HCEC 1CT (cell line): Measurements from ENCODE around the gene KRTAP5-1.
"Not testable (repeated sequence)": the region's sequence is repeated elsewhere in the genome, so short reads cannot be mapped to it uniquely, and the experiment has no call there.

Experiments used
- DNase-seq: peaks from one replicate; pipeline ENCODE4 v3.0.0-alpha.2; 2017

The KRTAP5-1 gene

GRCh38 chr11:1584661-1585370 is at the start of gene KRTAP5-1:
Gene KRTAP5-1 (minus strand): TSS chr11:1585283. CDS start chr11:1585249, 34 bp downstream.
- not testable (repeated sequence) for DNase-seq

DNA sequence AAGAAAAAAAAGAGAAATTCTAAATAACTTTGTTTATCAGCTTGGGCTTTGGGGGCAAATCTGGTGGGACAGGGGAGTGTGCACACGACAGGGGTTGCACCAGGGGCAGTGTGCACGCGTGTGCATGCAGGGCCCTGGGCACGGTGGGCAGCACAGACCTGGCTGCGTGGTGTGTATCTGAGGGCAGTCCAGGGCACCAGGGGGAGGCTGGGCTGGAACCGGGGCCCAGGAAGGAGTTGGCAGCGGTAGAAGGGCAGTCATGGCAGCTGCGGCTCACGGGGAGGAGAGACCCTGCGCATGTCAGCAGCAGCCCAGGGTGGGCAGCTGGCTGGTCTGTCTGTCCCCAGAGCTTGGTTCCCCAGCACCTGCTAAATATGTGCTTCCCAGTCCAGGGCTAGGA is 48.8 kb upstream of the KRTAP5-1 start:
- DNase-seq: no peak

DNA sequence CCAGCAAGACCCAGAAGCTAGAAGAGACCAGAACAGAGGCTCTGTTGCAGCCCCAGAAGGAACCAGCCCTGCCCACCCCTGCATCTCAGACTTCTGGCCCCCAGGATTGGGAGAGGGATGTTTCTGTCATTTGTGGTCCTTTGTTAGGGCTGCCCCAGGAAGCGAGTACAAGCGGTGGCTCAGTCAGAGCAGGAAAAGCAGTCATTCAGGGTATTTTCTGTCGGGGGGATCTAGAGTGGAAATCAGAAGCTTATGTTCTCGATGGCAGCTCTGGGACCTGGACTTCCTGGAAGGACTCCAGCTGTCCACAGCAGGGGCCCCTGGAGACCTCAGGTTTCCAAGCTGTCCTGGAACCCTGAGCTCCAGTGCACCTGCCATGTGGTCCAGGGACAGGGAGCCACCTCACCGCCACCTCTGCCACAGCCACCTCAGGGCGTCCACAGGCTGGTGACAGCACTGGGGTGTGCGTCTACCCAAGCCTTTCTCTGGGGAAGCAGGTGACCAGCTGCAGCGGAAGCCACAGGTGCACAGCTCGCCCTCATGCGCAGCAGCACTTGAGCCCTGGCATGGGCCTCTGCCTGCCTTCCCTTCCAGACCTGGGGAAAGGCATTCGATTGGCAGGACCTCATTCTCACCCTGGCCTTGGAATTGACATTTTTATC is 47.1 kb upstream of the KRTAP5-1 start:
- DNase-seq: no peak

DNA sequence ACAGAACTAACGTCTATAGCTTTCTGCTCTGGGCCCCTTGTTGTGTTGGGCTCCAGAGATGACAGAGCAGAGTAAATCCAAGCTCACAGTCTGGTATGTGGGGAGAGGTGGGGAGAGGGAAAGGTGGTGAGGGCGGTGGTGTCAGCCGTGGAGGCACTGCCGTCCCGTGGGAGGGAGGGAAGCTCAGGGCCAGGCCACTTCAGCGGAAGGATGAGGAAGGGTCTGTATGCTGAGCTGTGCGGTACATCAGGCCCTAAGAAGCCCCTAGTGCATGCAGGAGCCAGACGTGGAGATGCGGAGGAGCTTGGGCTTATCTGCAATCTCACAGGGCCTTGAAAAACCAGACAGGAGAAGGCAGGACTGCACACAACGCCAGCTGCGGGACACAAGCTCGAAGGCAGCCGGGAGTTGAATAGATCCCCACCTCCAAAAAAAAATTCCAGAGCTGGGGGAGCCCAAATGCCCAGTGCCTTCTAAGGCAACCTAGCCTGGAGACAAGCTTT is 46.0 kb upstream of the KRTAP5-1 start:
- DNase-seq: no peak

DNA sequence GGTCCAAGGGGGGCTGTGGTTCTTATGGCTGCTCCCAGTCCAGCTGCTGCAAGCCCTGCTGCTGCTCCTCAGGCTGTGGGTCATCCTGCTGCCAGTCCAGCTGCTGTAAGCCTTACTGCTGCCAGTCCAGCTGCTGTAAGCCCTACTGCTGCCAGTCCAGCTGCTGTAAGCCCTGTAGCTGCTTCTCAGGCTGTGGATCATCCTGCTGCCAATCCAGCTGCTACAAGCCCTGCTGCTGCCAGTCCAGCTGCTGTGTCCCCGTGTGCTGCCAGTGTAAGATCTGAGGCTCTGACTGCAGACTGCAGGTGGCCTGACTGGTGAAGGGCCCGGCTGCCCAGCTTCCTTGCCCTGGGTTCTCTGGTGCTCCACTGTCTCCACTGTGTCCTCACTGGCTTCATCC is 45.2 kb upstream of the KRTAP5-1 start:
- no peak for DNase-seq

DNA sequence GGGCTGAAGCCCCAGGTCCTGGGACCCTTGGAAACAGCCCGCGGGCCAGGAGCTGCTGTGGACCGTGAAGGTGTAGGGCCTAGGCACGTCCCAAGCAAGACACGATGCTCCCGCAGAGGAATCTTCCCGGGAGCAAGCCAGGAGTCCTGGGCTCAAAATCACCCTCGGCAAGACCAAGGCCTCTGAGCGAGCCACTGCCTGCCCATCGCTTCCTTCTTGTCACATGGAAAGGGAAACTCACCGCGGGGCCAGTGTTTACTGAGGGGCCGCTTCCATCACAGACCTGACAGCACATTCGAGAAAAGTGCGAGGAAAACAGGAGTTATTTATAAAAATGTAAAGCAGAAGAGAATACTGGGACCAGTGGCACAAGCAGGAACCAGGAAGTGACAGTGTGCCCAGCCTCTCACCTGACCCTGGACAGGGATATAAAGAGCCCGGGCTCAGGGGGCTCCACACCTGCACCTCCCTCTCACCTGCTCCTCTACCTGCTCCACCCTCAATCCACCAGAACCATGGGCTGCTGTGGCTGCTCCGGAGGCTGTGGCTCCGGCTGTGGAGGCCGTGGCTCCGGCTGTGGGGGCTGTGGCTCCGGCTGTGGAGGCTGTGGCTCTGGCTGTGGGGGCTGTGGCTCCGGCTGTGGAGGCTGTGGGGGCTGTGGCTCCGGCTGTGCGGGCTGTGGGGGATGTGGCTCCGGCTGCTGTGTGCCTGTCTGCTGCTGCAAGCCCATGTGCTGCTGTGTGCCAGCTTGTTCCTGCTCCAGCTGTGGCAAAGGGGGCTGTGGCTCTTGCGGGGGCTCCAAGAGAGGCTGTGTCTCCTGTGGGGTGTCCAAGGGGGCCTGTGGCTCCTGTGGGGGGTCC is 44.5 kb upstream of the KRTAP5-1 start, which contains the start of gene KRTAP5-5:
Gene KRTAP5-5 (plus strand): TSS at position 450 of the 860 bp plus-strand sequence. CDS start 66 bp downstream, at position 516.
- no peak for DNase-seq

- no peak for DNase-seq
Measured at GRCh38 chr11:1628506-1629325, 43.6 kb upstream of the KRTAP5-1 start.

GRCh38 chr11:1625541-1625940 is 40.5 kb upstream of the KRTAP5-1 start:
- DNase-seq: no peak

DNA sequence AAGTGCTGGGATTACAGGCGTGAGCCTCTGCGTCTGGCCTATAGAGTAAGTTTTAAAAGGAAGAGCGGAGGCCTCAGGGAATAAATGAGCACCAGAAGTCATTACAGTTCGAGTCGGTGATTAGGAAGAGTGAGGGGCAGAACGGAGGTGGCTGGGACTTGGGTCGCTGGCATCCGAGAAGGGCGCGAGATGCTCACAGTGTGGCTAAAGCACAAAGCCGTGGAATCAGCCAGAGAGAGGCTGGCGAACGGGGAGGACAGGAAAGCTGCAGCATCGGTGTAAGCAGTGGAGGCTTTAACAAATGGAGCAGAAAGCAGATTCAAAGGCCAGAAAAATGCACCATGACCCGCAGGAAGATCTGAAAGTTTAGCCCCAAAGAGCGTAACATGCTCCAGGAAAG is 39.5 kb upstream of the KRTAP5-1 start:
- no peak for DNase-seq

- DNase-seq: no peak
Measured at GRCh38 chr11:1623716-1624115, 38.6 kb upstream of the KRTAP5-1 start.

- no peak for DNase-seq
Measured at GRCh38 chr11:1622086-1622485, 37.0 kb upstream of the KRTAP5-1 start, which contains the start of gene KRTAP5-4. Gene KRTAP5-4 (minus strand): TSS chr11:1622138. CDS start chr11:1622093, 45 bp downstream.

DNA sequence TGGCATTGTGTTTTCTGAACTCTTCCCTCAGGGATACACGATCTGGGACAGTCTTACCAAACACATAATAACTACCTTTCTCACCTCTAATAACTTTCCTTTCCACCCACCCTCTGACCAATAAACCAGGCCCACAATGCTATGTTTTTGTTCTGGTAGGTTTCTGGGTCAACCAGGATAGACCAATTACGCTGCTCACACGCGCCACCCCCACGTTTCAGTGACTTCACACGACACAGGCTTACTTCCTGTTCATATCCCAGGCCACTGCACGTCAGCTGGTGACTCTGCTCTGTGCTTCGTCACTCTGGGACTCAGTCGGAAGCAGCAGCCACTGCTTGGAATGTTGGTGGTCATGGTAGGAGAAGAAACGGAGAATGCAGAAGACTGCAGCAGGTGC is 34.4 kb upstream of the KRTAP5-1 start:
- no peak for DNase-seq

DNA sequence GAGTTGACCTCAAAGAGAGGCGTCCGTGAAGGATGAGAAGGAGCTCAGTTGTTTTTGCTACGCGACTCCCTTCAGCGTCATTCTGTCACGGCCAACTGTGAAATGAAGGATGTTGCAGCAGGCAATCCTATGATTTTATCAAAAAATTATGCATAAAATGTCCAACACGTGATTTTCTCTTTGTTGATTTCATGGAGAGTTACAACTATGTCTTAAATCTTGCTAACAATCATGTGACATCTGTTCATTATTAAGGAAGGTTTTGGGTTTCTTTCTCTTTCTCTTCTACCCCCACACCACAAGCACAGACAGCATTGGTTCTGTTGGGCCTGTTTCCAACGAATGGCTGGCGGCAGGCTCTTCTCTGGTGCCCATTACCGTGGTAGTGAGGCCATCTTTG is 33.1 kb upstream of the KRTAP5-1 start:
- DNase-seq: no peak

DNA sequence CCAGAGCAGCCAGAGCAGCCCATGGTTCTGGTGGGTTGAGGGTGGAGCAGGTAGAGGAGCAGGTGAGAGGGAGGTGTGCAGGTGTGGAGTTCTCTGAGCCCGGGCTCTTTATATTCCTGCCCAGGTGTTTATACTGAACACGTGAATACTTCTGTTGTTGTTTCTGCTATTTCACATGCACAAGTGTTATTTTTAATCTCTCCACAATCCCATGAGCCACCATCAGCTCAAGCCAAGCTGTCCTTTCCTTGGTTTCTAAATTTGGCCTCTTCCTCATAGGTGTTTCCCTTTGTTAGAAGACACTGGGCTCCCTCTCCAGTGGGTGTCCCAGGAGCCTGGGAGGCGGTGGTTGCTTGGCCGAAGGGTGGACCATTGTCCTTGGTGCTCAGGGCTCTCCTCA is 23.3 kb upstream of the KRTAP5-1 start, which contains the start of gene KRTAP5-3:
Gene KRTAP5-3 (minus strand): TSS at position 101 of the 400 bp plus-strand sequence. CDS start 78 bp downstream, at position 23.
- no peak for DNase-seq

DNA sequence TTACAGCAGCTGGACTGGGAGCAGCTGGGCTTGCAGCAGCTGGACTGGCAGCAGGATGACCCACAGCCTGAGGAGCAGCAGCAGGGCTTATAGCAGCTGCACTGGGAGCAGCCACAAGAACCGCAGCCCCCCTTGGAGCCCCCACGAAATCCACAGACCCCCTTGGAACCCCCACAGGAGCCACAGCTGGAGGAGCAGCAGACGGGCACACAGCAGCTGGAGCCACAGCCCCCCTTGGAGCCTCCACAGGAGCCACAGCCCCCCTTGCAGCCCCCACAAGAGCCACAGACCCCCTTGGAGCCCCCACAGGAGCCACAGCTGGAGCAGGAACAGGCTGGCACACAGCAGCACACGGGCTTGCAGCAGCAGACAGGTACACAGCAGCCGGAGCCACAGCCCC is 22.8 kb upstream of the KRTAP5-1 start:
- not testable (repeated sequence) for DNase-seq

GRCh38 chr11:1607156-1607845 is 22.2 kb upstream of the KRTAP5-1 start:
- DNase-seq: not testable (repeated sequence)

- not testable (repeated sequence) for DNase-seq
Measured at GRCh38 chr11:1605923-1606322, 20.8 kb upstream of the KRTAP5-1 start.

- DNase-seq: no peak
Measured at GRCh38 chr11:1604711-1605110, 19.6 kb upstream of the KRTAP5-1 start.

- no peak for DNase-seq
Measured at GRCh38 chr11:1604181-1604580, 19.1 kb upstream of the KRTAP5-1 start.

- no peak for DNase-seq
Measured at GRCh38 chr11:1603629-1604028, 18.5 kb upstream of the KRTAP5-1 start.

- DNase-seq: not testable (repeated sequence)
Measured at GRCh38 chr11:1601663-1602062, 16.6 kb upstream of the KRTAP5-1 start.
